ENCODE results near the gene AOC2.
"Not testable (repeated sequence)": the region's sequence is repeated elsewhere in the genome, so short reads cannot be mapped to it uniquely, and the experiment has no call there.

The AOC2 gene

DNA sequence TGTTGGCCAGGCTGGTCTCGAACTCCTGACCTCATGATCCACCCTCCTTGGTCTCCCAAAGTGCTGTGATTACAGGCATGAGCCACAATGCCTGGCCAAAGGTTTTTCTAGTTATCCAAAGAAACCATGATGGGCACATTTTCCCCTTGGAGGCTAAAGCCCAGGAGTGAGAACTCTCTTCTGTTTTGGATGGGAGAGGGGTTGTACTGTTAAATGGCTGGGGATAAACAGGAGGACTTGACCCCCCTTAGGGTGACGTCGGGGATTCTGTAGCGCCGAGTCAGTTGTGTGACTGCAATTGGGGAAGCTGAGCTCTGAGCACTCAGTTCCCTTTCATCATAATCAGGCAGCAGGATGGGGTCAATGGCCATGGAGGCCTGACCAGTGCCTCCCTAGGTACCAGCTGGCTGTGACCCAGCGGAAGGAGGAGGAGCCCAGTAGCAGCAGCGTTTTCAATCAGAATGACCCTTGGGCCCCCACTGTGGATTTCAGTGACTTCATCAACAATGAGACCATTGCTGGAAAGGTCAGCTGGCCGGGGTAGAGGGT is 10.7 kb downstream of the AOC2 start:
- DNase-seq: no peak

DNA sequence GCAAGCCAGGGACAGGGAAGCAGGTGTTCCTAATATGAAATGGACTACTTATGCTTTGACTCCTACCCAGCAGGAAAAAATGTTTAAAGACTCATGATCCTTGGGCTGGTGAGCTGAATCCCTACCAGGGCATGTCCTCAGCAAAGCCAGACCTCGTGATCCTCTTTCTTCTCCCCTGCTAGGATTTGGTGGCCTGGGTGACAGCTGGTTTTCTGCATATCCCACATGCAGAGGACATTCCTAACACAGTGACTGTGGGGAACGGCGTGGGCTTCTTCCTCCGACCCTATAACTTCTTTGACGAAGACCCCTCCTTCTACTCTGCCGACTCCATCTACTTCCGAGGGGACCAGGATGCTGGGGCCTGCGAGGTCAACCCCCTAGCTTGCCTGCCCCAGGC is 11.7 kb downstream of the AOC2 start:
- not testable (repeated sequence) for DNase-seq

DNA sequence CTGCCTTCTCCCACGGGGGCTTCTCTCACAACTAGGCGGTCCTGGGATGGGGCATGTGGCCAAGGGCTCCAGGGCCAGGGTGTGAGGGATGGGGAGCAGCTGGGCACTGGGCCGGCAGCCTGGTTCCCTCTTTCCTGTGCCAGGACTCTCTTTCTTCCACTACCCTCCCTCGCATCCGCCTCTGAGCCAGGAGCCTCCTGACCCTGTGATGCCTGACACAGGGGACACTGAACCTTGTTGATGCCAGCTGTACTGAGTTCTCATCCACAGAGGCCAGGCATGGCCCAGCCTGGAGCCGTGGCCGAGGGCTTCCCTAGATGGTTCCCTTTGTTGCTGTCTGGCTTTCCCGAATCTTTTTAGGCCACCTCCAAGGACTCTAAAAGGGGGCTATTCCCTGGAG is 12.1 kb downstream of the AOC2 start:
- DNase-seq: not testable (repeated sequence)

GRCh38 chr17:42857389-42857788 is 13.0 kb downstream of the AOC2 start:
- no peak for DNase-seq

GRCh38 chr17:42865638-42866094 is 21.3 kb downstream of the AOC2 start:
- no peak for DNase-seq

- no peak for DNase-seq
These were observed 21.8 kb downstream of the AOC2 start for GRCh38 chr17:42866216-42866615.

- DNase-seq: no peak
These were observed 22.5 kb downstream of the AOC2 start for GRCh38 chr17:42866631-42867575.

DNA sequence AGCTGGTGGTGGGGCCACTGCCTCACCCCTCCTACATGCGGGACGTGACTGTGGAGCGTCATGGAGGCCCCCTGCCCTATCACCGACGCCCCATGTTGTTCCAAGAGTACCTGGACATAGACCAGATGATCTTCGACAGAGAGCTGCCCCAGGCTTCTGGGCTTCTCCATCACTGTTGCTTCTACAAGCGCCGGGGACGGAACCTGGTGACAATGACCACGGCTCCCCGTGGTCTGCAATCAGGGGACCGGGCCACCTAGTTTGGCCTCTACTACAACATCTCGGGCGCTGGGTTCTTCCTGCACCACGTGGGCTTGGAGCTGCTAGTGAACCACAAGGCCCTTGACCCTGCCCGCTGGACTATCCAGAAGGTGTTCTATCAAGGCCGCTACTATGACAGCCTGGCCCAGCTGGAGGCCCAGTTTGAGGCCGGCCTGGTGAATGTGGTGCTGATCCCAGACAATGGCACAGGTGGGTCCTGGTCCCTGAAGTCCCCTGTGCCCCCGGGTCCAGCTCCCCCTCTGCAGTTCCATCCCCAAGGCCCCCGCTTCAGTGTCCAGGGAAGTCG is 23.4 kb downstream of the AOC2 start:
- DNase-seq: not testable (repeated sequence)

DNA sequence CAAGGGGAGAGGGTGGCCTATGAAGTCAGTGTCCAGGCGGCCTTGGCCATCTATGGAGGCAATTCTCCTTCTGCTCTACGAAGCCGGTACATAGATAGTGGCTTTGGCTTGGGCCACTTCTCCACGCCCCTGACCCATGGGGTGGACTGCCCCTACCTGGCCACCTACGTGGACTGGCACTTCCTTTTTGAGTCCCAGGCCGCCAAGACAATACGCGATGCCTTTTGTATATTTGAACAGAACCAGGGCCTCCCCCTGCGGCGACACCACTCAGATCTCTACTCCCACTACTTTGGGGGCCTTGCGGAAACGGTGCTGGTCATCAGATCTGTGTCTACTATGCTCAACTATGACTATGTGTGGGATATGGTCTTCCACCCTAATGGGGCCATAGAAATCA is 24.0 kb downstream of the AOC2 start:
- no peak for DNase-seq

DNA sequence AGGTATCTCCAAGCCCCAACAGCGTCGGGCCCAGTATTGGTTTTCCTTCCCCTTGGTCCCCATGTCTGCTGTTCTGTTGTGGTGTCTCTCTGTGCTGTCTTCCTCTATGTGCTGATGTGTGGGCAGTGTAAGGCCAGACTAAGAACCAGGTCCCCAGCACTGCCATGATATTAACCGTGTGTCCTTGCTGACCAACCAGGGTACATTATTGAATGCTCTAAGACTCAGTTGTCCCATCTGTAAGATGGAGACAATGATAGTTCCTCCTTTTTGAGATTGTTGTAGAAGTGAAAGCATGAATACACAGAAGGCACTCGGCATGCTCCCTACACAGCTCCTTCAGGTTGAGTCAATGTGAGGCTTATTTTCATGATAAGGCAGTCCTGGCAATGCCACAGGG is 27.3 kb downstream of the AOC2 start:
- DNase-seq: no peak

DNA sequence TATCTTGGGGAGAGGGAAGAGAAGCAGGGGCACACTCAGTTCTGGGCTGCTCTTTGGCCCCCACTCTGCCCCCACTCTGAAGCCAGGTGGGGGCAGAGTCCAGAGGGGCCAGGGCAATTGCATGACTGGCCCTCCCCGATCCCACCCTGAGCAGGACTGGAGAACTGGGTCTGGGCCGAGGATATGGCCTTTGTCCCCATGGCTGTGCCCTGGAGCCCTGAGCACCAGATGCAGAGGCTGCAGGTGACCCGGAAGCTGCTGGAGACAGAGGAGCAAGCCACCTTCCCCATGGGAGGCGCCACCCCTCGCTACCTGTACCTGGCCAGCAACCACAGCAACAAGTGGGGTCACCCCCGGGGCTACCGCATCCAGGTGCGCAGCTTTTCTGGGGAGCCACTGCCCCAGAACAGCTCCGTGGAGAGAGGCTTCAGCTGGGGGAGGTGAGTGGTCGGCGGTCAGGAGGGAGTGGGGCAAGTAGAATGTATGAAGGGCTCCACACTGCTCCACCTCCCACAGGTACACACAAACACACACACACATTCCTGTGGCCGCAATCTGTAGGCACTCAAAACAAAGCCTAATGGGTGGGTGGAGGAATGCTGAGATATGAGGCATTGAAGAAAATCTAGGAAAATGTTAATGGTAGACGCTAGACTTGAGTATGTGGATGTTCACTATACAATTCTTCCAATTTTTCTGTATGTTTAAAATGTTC is 28.0 kb downstream of the AOC2 start:
- DNase-seq: no peak

GRCh38 chr17:42873315-42873714 is 28.9 kb downstream of the AOC2 start:
- DNase-seq: no peak

DNA sequence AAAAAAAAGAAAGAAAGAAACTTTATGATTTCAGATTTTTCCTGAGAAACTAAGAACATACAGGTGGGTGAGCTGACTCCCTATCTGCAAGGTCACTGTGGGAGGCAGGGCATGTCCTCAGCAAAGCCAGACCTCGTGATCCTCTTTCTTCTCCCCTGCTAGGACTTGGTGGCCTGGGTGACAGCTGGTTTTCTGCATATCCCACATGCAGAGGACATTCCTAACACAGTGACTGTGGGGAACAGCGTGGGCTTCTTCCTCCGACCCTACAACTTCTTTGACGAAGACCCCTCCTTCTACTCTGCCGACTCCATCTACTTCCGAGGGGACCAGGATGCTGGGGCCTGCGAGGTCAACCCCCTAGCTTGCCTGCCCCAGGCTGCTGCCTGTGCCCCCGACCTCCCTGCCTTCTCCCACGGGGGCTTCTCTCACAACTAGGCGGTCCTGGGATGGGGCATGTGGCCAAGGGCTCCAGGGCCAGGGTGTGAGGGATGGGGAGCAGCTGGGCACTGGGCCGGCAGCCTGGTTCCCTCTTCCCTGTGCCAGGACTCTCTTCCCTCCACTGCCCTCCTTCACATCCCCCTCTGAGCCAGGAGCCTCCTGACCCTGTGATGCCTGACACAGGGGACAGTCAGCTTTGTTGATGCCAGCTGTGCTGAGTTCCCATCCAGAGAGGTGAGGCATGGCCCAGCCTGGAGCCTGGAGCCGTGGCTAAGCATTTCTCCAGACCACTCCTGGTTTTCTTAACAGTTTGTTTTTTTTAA is 29.7 kb downstream of the AOC2 start:
- DNase-seq: not testable (repeated sequence)

- no peak for DNase-seq
These were observed 32.7 kb downstream of the AOC2 start for GRCh38 chr17:42877037-42877436.

DNA sequence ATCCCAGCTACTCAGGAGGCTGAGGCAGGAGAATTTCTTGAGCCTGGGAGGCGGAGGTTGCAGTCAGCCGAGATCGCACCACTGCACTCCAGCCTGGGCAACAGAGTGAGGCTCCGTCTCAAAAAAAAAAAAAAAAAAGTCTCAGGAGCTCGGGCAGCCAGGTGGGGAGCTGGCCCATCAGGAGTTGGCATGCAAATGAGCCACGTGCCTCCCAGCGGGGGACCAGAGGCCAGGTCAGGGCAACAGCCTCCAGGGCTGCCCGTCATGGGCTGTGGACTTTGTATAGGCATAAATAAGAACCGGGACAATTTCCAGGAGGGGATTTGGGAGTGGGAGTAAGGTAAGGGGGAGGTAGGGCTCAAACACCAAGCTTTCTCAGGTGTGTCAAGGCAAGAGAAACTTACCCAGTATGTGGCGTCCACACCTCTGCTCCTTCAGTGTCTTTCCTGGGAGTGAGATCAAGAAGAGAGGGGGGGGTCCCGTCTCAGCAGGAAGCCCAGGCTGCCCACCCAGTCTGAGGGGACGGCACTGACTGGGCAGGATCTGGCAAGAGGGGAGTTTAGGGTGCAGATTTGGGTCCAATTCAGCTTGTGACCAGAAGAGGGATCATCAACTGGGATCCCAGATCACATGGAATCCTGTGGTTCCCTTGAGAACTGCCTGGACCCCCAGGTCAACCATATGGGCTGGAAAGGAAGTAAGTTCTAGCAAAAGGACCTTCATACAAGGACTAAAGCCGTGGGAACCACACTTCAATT is 33.9 kb downstream of the AOC2 start:
- no peak for DNase-seq

DNA sequence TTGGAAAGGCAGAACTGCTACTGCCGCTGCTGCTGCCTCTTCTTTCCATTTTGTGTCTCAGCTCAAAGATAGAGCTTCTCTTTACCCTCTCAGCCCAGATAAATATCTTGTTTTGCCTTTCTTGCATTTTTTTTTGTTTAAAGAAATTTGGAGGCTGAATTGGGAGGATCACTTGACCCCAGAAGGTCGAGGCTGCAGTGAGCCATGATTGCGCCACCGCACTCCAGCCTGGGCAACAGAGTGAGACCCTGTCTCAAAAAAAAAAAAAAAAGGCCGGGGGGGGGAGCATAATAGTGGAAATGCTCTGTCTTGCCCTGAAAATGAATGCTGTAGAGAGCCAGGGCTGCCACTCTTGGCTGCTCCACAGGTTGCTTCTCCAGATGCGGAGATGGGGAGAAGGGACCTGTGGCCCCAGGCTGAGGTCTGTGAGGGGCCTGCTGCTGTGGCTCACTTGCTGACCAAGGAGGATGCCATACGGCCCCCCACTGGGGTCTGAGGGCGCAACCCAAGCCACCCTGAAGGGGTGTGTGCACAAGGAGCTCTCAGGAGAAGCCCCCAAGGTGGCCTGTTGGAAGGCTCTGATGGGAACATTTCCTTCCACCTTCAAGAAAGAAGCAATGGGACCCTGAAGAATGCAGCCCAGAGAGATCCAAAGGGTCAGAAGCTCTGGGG is 34.7 kb downstream of the AOC2 start:
- DNase-seq: no peak

DNA sequence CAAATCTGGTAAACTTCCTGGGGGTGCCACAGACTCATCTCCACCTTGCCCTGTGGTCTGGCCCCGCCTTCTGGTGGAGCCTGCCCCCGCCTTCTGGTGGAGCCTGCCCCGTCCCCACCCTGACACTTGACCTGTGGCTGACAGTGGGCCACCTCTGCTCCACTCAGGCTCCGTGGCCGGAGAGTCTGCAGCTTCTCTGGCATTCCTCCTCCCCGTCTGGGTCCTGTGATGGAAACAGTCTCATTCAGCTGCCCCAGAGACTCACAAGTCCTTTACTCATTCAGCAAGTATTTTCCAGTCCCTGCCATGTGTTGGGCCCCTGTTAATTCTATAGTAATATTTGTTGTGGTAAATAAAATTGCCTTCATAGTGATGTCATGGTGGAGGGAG is 35.2 kb downstream of the AOC2 start:
- DNase-seq: no peak

DNA sequence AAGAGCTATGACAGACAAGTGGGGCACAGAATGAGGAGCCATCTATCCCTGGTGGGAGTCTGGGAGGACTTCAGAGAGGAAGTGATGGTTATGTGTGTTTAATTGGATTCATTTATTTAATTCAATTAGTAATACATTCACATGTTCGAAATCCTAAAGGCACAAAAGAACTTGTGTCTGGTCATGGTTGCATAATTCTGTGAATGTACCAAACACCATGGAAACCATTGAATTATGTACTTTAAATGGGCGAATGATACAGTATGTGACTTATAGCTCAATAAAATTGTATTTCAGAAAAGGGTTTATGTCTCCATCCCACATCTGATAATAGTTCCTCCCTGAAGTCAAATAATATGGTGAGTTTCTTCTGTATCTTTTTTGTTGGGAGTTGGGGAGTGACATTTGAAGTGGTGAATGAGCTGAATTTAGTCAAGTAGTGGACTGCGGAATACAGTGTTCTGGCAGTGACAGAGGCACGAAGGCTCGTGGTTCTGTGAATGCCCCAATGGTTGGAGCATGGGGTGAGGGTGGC is 36.5 kb downstream of the AOC2 start:
- no peak for DNase-seq

DNA sequence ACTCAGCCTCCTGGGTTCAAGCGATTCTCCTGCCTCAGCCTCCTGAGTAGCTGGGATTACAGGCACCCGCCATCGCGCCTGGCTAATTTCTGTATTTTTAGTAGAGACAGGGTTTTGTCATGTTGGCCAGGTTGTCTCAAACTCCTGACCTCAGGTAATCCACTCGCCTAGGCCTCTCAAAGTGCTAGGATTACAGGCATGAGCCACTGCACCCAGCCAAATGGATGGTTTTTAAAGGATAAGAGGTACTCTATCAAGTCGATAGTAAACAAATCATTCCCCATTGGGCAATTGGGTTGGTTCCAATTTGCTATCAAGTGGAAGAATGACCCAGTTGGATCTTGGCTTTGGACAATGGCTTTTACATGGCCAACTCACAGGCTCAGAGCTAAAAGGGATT is 37.3 kb downstream of the AOC2 start:
- not testable (repeated sequence) for DNase-seq

GRCh38 chr17:42882166-42882565 is 37.8 kb downstream of the AOC2 start:
- DNase-seq: no peak
